LNCaP clone FGC (cell line): ENCODE results near the gene MCMBP.

Experiments used
- DNase-seq: peaks from one replicate; pipeline ENCODE4 v3.0.0-alpha.2; 2011; ENCODE audit warnings: low read depth
- H3K4me3 ChIP-seq: 2 replicates; pipeline ENCODE4 v1.5.1; 2011; ENCODE audit warnings: mild to moderate bottlenecking, low read depth, low read length, control low read depth
- CTCF ChIP-seq: IDR thresholded peaks from 2 replicates; pipeline ENCODE4 v1.5.1; 2012; ENCODE audit warnings: mild to moderate bottlenecking; ENCODE audit not compliant: control insufficient read depth, insufficient read depth; ENCODE audit errors: extremely low read depth

The MCMBP gene

DNA sequence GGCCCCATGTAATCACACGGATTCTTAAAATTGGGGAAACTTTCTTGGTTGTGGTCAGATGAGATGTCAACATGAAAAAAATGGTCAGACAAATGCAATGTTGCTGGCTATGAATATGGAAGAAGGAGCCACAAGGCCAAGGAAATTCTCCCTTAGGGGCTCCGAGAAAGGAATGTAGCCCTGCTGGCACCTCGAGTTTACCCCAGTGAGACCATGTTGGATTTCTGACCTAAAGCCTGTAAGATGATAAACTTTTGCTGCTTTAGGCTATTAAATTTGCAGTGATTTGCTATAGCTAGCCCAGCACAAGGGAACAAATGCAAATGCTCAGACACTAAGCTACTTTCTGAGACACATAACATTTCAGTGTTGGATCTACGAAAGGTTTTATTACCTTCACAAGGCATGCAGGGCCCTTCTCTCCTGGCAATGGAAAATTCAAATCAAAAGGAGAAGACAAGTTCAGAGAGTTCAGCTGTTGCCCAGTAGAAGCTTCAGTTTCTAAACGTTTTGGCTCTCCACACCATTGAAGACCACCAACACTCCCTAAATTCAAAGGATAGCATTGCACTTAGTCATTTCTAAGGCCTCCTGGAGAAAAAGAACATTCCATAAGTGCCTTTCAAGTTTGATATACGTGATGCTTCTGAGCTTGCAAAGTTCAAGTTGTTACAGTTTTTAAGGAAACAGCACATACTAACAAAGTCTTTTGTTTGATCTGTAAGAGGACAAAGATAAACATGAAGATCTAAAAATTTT is 23.4 kb downstream of the MCMBP start:
- H3K4me3 ChIP-seq: no peak overlapping the region
- no peak for DNase-seq
- TF ChIP-seq CTCF: no peak

DNA sequence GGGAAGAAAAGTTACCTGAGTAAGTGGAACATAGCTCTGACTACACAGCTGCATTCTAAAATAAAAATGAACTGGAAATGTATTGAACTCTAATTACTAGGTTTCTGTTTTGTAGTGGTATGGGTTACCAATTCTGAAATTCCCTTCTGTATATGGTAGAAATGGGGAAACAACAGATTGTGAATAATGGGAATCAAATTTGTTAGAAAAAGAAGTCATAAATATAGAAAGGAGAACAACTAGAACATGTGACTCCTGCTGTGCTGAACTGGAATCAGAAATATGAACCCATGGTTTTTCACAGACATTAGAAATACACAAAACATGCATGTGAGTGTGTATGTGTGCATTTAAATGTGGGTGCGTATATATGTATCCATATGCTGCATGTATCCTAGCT is 27.0 kb downstream of the MCMBP start:
- DNase-seq: no peak
- H3K4me3 ChIP-seq: no peak overlapping the region
- TF ChIP-seq CTCF: no peak

DNA sequence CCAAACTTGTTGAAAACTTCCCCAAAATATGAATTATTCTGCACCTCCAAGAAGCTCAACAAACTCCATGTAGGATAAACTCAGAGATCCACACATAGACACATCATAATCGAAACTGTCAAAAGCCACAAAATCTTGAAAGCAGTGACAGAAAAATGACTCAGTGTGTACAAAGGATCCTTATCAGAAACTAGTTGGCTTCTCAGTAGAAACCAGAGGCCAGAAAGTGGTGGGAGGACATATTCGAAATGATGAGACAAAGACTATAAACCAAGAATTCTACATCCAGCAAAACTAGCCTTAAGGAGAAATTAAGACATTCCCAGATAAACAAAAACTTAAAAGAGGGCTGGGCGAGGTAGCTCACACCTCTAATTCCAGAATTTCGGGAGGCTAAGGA is 38.5 kb downstream of the MCMBP start:
- no peak for DNase-seq
- no peak for TF ChIP-seq CTCF

DNA sequence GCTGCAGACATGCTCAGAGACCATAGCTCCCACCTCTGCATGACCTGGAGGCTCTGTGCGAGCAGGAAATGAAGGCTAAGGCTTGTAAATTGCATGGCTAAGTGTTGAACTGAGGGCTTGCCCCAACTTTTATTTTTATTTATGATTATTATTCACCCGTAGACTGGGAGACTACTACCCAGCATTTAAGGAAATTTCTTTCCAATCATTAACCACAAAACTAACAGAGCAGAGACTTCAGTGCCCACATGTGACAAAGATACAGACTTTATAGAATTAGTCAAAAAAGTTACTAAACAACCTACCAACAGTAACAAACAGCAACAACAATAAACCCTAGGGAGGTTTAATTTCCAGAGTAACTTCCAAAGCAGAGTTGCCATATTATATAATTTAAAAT is 39.7 kb downstream of the MCMBP start:
- H3K4me3 ChIP-seq: no peak overlapping the region
- no peak for TF ChIP-seq CTCF

More for the DNA sequence above, 38.5 kb downstream of the MCMBP start:
- H3K4me3 ChIP-seq: no peak overlapping the region

GRCh38 chr10:119831656-119832055 is 41.0 kb downstream of the MCMBP start:
- no peak for TF ChIP-seq CTCF
- DNase-seq: no peak
- H3K4me3 ChIP-seq: no peak overlapping the region

More for the DNA sequence above, 39.7 kb downstream of the MCMBP start:
- DNase-seq: no peak

DNA sequence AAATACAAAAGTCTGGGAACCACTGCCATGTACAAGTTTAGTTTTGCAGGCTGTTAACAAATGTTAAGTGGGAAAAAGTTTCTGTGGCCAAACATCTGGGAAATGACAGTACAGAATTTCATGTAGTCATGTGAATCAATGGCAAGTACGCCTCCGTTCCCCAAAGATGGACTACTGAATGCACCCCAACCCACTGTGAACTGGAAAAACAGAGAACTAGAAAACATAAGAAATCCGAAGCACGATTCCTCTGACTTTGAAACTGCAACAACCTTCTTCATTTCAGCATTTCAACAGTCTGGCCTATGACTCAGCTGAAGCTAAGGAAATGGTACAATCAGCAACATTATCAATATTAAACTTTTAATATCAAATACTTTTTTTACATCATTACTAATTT is 41.8 kb downstream of the MCMBP start:
- no peak for DNase-seq
- no peak for TF ChIP-seq CTCF
- no peak overlapping the region for H3K4me3 ChIP-seq

DNA sequence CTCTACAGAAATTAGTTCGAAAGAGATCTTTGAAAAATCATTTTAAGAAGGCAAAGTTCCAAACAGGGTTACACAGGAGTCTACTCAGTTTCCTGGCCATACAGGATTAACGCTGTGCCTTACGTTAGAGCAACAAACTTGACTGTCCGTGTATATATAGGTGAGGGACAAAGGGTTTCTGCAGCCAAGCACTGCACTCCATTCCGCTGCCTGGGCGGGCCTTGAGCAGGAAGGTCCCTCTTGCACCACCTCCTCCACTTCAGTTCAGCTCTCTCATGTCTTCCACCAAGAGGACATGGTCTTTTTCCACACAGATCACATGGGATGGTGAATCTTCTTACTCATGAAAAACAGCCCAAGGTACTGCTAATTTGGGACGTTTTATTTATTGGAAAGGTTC is 43.2 kb downstream of the MCMBP start:
- H3K4me3 ChIP-seq: no peak overlapping the region
- TF ChIP-seq CTCF: no peak
- no peak for DNase-seq
